T-helper 17 cell (primary cell): ENCODE measurements around the gene FBXW2. TPM values are rescaled to one million over a fixed set of nuclear protein-coding genes. Genes with fewer than 3 reads are reported as not detected.
A peak's percentile ranks its signal among the peaks of the same experiment; 100 is the strongest.

Experiments
- ATAC-seq: fragments of 150-1000 bp; cut with Tn5 transposase; 2 replicates; pipeline ENCODE4 v1.10.0; 2021; ENCODE audit warnings: mild to moderate bottlenecking, moderate library complexity
- DNase-seq, 3 donors: peaks; one replicate each; pipeline versions ENCODE4 v3.0.0 to v3.0.0-alpha.2; 2020 to 2021
- H3K9me3 ChIP-seq: one replicate; pipeline ENCODE4 v1.7.0; 2013; ENCODE audit warnings: low read length, mild to moderate bottlenecking; ENCODE audit not compliant: control insufficient read depth, poor library complexity, severe bottlenecking
- H3K27ac Mint-ChIP-seq: one replicate; pipeline ENCODE4 v1.8.0; 2022; ENCODE audit warnings: mild to moderate bottlenecking, moderate library complexity, mixed read lengths
- H3K27me3 Mint-ChIP-seq: one replicate; pipeline ENCODE4 v1.8.0; 2022; ENCODE audit warnings: mixed read lengths
- H3K36me3 Mint-ChIP-seq: one replicate; pipeline ENCODE4 v1.8.0; 2022; ENCODE audit warnings: low read depth, mixed read lengths
- H3K4me1 Mint-ChIP-seq: one replicate; pipeline ENCODE4 v1.8.0; 2022; ENCODE audit warnings: mild to moderate bottlenecking, mixed read lengths
- H3K4me3 Mint-ChIP-seq: one replicate; pipeline ENCODE4 v1.8.0; 2022; ENCODE audit warnings: mild to moderate bottlenecking, moderate library complexity, mixed read lengths
- total RNA-seq, 4 donors: library from RNA in 2 of 4; stranded (reverse) in 2 of 4; gene quantifications; one replicate each; pipeline ENCODE4 v1.2.3 and lab custom pipeline; 2022 to 2026

FBXW2 gene
- total RNA-seq (10 to 100 TPM; 60.6 to 71.2 TPM), total RNA-seq (lab: John Stamatoyannopoulos, UW) (94.9 to 145 reads per million in 2 donors)

- ATAC-seq = peak; percentile 85
- no peaks in the 10 kb centered on the region for H3K9me3 ChIP-seq
- peaks cover 35% of the 10 kb centered on the region for H3K4me1 Mint-ChIP-seq
These were observed at the start of gene FBXW2 for GRCh38 chr9:120792898-120793765. Gene FBXW2, minus strand, starts transcription at chr9:120793416. Its CDS starts 5,158 bp downstream, at chr9:120788258.

DNA sequence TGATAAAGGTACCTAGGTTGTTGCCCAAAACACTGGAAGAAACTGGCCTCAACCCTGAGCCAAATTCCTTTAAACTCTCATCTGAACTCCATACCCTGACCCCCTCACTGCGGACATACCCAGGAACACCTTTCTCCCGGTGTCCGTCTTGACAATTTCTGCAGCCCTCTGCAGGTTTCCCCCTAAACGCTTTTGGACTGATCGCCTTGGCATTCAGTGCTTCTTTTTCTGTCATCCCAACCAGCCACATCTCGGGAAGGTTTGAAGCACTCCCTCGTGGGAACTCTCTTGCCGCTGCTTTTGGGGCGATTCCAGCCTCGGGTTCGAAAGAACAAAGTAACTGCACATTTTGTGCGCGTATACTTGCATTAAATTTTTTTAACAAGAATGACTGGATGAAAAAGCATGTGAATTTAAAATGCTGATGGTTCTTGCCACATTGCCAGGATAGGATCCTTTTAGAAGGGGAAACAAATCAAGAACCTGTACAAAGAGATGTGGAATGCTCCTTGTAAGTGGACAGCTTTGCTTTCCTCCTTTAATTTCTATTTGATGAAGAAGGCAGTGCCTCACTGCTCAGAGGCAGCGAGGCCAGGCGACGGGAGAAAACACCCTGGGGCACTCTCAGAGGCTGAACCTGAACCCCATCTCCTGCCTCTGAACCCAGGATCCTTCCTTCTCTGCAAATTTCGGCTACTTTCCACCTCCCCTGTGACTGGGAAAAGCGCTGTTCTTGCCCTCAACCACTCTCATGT lies 48.9 kb upstream of the FBXW2 start:
- Mint-ChIP-seq H3K36me3 (peaks cover 11% of the 10 kb centered on the region), H3K4me1 (peaks cover 57% of the 10 kb centered on the region), H3K27ac (peak overlapping the region; percentile 100), H3K4me3 (peak overlapping the region; percentile 99), H3K27me3 (no peaks in the 10 kb centered on the region)
- peak; percentile 1 for ATAC-seq
- no peak for DNase-seq
- H3K9me3 ChIP-seq = no peaks in the 10 kb centered on the region

More at GRCh38 chr9:120792898-120793765, at the start of gene FBXW2:
- Mint-ChIP-seq H3K4me3 (peak within 1 kb of the TSS; percentile 94), H3K27me3 (no peaks in the 10 kb centered on the region), H3K27ac (peak within 1 kb of the TSS; percentile 92), H3K36me3 (no peaks in the 10 kb centered on the region)
- peak; percentile 61 to 76 (median 76) for DNase-seq

GRCh38 chr9:120839146-120839545 lies 45.9 kb upstream of the FBXW2 start:
- H3K36me3 Mint-ChIP-seq = peaks cover 15% of the 10 kb centered on the region
- peaks cover 44% of the 10 kb centered on the region for H3K4me1 Mint-ChIP-seq
- no peaks in the 10 kb centered on the region for H3K27me3 Mint-ChIP-seq
- ATAC-seq = no peak
- peak overlapping the region; percentile 90 for H3K27ac Mint-ChIP-seq
- no peak for DNase-seq
- no peaks in the 10 kb centered on the region for H3K9me3 ChIP-seq
- H3K4me3 Mint-ChIP-seq = no peak overlapping the region

DNA sequence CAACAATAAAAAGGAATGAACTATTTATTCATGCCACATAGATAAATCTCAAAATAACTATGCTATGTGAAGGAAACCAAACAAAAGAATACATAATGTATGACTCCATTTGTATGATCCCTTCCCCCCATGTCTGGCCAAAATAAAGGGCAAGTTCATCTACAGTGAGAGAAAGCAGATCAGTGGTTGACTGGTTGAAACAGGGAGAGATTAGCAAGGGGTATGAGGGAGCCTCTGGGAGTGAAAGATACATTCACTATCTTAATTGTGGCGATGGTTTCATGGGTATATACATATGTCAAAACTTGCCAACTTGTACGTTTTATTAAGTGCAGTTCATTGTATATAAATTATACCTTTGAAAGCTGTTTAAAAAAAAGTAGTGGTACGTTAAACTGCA lies 44.7 kb upstream of the FBXW2 start:
- Mint-ChIP-seq H3K27me3 (no peaks in the 10 kb centered on the region), H3K36me3 (peaks cover 16% of the 10 kb centered on the region), H3K27ac (peak overlapping the region; percentile 41), H3K4me3 (no peak overlapping the region), H3K4me1 (peaks cover 40% of the 10 kb centered on the region)
- DNase-seq (no peak), ATAC-seq (no peak)
- no peaks in the 10 kb centered on the region for H3K9me3 ChIP-seq

- Mint-ChIP-seq H3K27ac (no peak overlapping the region), H3K27me3 (no peaks in the 10 kb centered on the region), H3K36me3 (peaks cover 20% of the 10 kb centered on the region), H3K4me3 (no peak overlapping the region), H3K4me1 (peaks cover 24% of the 10 kb centered on the region)
- H3K9me3 ChIP-seq = no peaks in the 10 kb centered on the region
- DNase-seq (no peak), ATAC-seq (no peak)
These were observed 40.1 kb upstream of the FBXW2 start for GRCh38 chr9:120833325-120833724.

DNA sequence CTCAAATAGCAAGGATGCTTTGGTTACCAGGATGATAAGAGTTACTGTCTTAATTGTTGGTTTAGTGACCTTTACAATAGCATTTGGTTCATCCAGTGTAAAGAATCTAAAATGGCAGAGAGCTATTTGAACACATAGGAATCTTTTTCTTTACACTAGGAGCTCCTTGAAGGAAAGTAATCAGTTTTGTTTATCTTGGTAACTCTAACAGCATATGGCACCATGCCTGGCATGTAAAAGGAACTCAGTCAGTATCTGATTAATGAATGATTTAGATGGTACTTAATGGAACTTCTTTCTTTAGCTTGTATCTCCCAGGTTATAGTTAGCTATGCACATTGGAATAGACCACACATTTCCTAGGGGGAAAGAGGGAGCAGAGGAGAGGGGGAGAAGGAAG lies 39.6 kb upstream of the FBXW2 start:
- Mint-ChIP-seq H3K36me3 (peaks cover 20% of the 10 kb centered on the region), H3K27me3 (no peaks in the 10 kb centered on the region), H3K4me1 (peaks cover 22% of the 10 kb centered on the region), H3K4me3 (no peak overlapping the region), H3K27ac (peak overlapping the region; percentile 75)
- no peaks in the 10 kb centered on the region for H3K9me3 ChIP-seq
- DNase-seq (no peak), ATAC-seq (no peak)

- Mint-ChIP-seq H3K4me1 (peaks cover 14% of the 10 kb centered on the region), H3K27ac (no peak overlapping the region), H3K27me3 (no peaks in the 10 kb centered on the region), H3K36me3 (peaks cover 19% of the 10 kb centered on the region), H3K4me3 (no peak overlapping the region)
- H3K9me3 ChIP-seq = no peaks in the 10 kb centered on the region
- ATAC-seq = no peak
- DNase-seq = no peak
These were observed 37.6 kb upstream of the FBXW2 start for GRCh38 chr9:120830865-120831264.

GRCh38 chr9:120830151-120830550 lies 36.9 kb upstream of the FBXW2 start:
- Mint-ChIP-seq H3K27ac (peak overlapping the region; percentile 77), H3K27me3 (no peaks in the 10 kb centered on the region), H3K4me1 (peaks cover 13% of the 10 kb centered on the region), H3K36me3 (peaks cover 17% of the 10 kb centered on the region), H3K4me3 (no peak overlapping the region)
- no peak for ATAC-seq
- no peak for DNase-seq
- H3K9me3 ChIP-seq = no peaks in the 10 kb centered on the region

DNA sequence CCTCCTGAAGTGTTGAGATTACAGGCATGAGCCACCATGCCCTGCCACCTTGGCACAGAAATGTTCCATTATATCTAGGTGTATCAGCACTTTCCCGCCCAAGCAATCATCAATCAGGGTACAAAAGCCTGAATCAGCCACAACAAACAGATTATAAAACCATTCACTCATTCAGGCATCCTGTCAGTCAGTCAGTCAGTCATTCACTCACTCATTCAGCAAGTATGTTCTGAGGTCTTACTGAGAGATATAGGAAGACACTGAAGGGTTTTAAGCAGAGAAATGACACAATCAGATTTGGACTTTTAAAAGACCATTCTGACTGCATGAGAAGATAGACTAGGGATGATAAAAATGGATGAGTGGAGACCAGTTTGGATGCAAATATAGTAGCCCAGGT lies 36.4 kb upstream of the FBXW2 start:
- no peaks in the 10 kb centered on the region for H3K9me3 ChIP-seq
- Mint-ChIP-seq H3K4me1 (peaks cover 13% of the 10 kb centered on the region), H3K4me3 (no peak overlapping the region), H3K36me3 (peaks cover 18% of the 10 kb centered on the region), H3K27ac (peak overlapping the region; percentile 77), H3K27me3 (no peaks in the 10 kb centered on the region)
- DNase-seq (no peak), ATAC-seq (no peak)

GRCh38 chr9:120820095-120820494 lies 26.9 kb upstream of the FBXW2 start:
- peaks cover 14% of the 10 kb centered on the region for H3K36me3 Mint-ChIP-seq
- H3K27me3 Mint-ChIP-seq = no peaks in the 10 kb centered on the region
- H3K4me3 Mint-ChIP-seq = no peak overlapping the region
- H3K4me1 Mint-ChIP-seq = peaks cover 2% of the 10 kb centered on the region
- no peak overlapping the region for H3K27ac Mint-ChIP-seq
- ATAC-seq = no peak
- no peak for DNase-seq
- no peaks in the 10 kb centered on the region for H3K9me3 ChIP-seq

- DNase-seq (no peak), ATAC-seq (no peak)
- Mint-ChIP-seq H3K27me3 (no peaks in the 10 kb centered on the region), H3K27ac (peak overlapping the region; percentile 29), H3K4me3 (no peak overlapping the region), H3K36me3 (peaks cover 12% of the 10 kb centered on the region), H3K4me1 (no peaks in the 10 kb centered on the region)
- no peaks in the 10 kb centered on the region for H3K9me3 ChIP-seq
These were observed 25.4 kb upstream of the FBXW2 start for GRCh38 chr9:120818595-120818994.

- Mint-ChIP-seq H3K27ac (no peak overlapping the region), H3K4me1 (no peaks in the 10 kb centered on the region), H3K36me3 (peaks cover 4% of the 10 kb centered on the region), H3K4me3 (no peak overlapping the region), H3K27me3 (no peaks in the 10 kb centered on the region)
- ATAC-seq (no peak), DNase-seq (no peak)
- no peaks in the 10 kb centered on the region for H3K9me3 ChIP-seq
These were observed 21.9 kb upstream of the FBXW2 start for GRCh38 chr9:120815075-120815474.

- H3K27ac Mint-ChIP-seq = no peak overlapping the region
These were observed 15.7 kb upstream of the FBXW2 start for GRCh38 chr9:120808931-120809330.

More at GRCh38 chr9:120808931-120809330, 15.7 kb upstream of the FBXW2 start:
- no peak overlapping the region for H3K4me3 Mint-ChIP-seq
- peaks cover 3% of the 10 kb centered on the region for H3K9me3 ChIP-seq
- peaks cover 5% of the 10 kb centered on the region for H3K36me3 Mint-ChIP-seq
- H3K4me1 Mint-ChIP-seq = no peaks in the 10 kb centered on the region
- ATAC-seq = no peak
- no peak for DNase-seq
- H3K27me3 Mint-ChIP-seq = no peaks in the 10 kb centered on the region
